ENCODE data around the gene DOLPP1. TPM values are rescaled to one million over a fixed set of nuclear protein-coding genes. Genes with fewer than 3 reads are reported as not detected.

Gene DOLPP1
- total RNA-seq, 1 donor from 2014 or later = 12.7 TPM

GRCh38 chr9:129072171-129072570, 8.7 kb upstream of the DOLPP1 start:
- TF ChIP-seq CTCF (conservative IDR thresholded peaks at IDR 0.05; ENCODE audit: low read depth, low read length) = no peak
- DNase-seq (ENCODE audit: low read depth) = no peak
- H3K4me3 ChIP-seq (ENCODE audit: low read depth, low read length) = no peak overlapping the region

- no peak overlapping the region for H3K4me3 ChIP-seq (ENCODE audit: low read depth, low read length)
- TF ChIP-seq CTCF (conservative IDR thresholded peaks at IDR 0.05; ENCODE audit: low read depth, low read length) = no peak
- DNase-seq (ENCODE audit: low read depth) = no peak
Observed at GRCh38 chr9:129073404-129073803, 7.5 kb upstream of the DOLPP1 start.

GRCh38 chr9:129074106-129074505, 6.8 kb upstream of the DOLPP1 start:
- H3K4me3 ChIP-seq (ENCODE audit: low read depth, low read length) = no peak overlapping the region
- DNase-seq (ENCODE audit: low read depth) = no peak
- no peak for TF ChIP-seq CTCF (conservative IDR thresholded peaks at IDR 0.05; ENCODE audit: low read depth, low read length)

GRCh38 chr9:129075996-129076639, 4.8 kb upstream of the DOLPP1 start:
- no peak for TF ChIP-seq CTCF (conservative IDR thresholded peaks at IDR 0.05; ENCODE audit: low read depth, low read length)
- DNase-seq (ENCODE audit: low read depth) = no peak
- no peak overlapping the region for H3K4me3 ChIP-seq (ENCODE audit: low read depth, low read length)

- no peak for TF ChIP-seq CTCF (conservative IDR thresholded peaks at IDR 0.05; ENCODE audit: low read depth, low read length)
- no peak overlapping the region for H3K4me3 ChIP-seq (ENCODE audit: low read depth, low read length)
- DNase-seq (ENCODE audit: low read depth) = no peak
Observed at GRCh38 chr9:129076640-129077037, 4.3 kb upstream of the DOLPP1 start.

GRCh38 chr9:129077236-129077635, 3.7 kb upstream of the DOLPP1 start:
- TF ChIP-seq CTCF (conservative IDR thresholded peaks at IDR 0.05; ENCODE audit: low read depth, low read length) = no peak
- H3K4me3 ChIP-seq (ENCODE audit: low read depth, low read length) = no peak overlapping the region
- DNase-seq (ENCODE audit: low read depth) = no peak
